HG02678 (cell line): ENCODE results near the gene SLC44A1.

Source experiments
- ATAC-seq: cut with Tn5 transposase; IDR thresholded peaks from one replicate; pipeline ENCODE4 v1.9.1; 2021; ENCODE audit warnings: mild to moderate bottlenecking, moderate library complexity; ENCODE audit not compliant: unreplicated experiment

The SLC44A1 gene

DNA sequence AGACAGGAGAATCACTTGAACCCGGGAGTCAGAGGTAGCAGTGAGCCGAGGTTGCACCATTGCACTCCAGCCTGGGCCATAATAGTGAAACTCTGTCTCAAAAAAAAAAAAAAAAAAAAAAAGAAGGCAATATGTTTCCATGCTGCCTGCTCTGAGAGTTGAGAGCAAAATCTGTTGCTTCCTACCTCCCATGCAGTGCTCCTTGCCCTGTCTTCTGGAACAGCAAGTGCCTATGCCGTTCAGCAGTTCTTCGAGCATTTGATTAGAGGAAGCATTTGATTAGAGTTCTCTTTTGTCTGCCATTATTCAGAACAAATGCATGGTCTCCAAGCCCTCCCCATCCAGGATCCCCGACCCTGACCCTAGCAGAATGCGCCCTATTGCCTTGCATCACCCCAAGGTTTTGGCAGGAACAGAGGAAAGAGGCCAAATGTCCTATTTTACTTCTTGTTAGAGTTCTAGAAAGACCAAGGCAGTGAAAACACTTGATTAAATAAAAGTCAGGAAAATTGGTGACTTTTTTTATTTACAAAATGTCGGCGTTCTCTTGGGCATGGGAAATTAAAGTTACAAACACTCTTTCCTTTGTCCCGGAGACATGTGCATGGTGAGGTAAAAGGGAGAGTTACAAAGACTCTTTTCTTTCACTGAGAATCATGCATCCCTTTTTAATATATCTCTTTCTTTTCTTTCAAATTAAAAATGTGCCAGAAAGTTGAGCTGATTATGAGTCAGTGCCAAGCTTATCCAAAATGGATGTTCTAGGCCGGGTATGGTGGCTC lies 175.6 kb downstream of the SLC44A1 start:
- no peak for ATAC-seq

DNA sequence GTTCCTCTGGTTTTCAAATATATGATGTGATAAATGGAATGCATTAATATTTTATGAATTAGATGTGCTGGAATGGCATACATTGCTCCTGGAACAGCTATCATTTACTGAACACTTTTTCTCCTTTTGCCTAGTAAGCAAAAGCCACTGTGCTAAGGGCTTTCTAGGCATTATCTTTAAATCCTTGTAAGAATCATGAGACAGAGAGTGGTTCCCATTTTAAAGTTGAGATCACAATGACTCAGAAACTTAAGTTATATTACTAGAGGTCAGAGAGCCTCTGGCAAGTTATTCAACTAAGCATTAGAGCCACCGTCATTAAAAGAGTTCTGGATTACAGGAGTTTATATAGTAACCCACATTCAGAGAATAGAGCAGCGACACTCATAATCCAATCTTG lies 176.7 kb downstream of the SLC44A1 start:
- ATAC-seq: no peak

DNA sequence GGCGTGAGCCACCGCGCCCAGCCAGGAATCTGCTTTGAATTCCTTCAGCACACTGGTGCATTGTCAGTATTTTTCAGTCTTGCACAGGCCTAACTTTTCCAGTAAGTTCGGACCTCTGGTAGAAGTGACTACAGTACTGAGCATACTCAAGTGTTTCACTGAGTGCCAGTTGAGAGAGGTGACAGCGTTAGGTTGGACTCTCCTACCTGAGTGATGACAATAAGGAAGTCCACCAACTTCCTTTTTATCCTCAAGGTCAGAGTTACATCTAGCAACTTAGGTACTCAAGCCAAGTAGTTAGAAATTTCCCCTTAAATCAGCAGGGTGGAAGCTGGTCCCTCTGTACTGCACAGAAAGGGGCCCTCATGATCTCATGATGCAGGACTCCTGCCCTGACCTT lies 177.4 kb downstream of the SLC44A1 start:
- ATAC-seq: no peak

DNA sequence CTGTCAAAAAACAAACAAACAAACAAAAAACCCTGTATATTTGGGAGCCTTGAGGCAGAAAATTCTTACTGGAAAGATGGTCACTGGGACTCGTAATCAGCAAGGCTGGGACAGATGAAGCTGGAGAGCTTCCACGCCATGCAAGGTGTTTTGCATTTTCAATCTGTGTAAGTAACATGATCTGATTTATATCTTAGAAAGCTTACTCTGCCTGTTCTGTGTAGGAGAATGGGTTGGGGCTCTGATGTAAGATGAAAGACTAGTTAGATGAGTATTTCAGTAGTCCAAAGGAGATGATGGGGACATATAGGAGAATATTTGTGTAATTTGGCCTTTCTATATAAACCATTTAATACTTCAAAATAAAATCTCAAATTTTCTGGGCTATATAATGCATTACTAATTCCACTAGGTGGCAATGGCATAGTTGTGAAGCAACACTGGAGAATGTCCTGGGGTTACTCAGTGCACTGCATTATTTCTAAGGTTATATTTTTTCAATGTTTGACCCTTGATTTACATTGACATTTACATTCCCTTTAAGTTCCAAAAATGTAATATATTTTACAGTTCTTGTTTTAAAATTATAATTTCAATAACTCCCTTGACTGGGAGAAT lies 181.5 kb downstream of the SLC44A1 start:
- no peak for ATAC-seq

DNA sequence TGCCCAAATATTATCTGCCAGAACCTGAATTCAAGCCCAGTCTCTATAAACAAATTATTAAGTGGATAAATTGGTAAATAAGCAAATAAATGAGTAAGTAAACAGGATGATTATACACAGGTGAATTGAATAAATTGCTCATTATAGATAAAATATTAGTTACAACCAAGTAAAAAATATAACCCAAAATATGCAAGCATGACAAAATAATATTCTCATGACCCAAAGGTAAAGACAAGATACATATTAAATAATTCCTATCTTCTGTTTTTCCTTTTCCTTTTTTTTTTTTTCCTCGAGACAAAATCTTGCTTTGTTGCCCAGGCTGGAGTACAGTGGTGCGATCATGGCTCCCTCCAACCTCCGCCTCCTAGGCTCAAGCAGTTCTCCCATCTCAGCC lies 182.2 kb downstream of the SLC44A1 start:
- ATAC-seq: no peak

DNA sequence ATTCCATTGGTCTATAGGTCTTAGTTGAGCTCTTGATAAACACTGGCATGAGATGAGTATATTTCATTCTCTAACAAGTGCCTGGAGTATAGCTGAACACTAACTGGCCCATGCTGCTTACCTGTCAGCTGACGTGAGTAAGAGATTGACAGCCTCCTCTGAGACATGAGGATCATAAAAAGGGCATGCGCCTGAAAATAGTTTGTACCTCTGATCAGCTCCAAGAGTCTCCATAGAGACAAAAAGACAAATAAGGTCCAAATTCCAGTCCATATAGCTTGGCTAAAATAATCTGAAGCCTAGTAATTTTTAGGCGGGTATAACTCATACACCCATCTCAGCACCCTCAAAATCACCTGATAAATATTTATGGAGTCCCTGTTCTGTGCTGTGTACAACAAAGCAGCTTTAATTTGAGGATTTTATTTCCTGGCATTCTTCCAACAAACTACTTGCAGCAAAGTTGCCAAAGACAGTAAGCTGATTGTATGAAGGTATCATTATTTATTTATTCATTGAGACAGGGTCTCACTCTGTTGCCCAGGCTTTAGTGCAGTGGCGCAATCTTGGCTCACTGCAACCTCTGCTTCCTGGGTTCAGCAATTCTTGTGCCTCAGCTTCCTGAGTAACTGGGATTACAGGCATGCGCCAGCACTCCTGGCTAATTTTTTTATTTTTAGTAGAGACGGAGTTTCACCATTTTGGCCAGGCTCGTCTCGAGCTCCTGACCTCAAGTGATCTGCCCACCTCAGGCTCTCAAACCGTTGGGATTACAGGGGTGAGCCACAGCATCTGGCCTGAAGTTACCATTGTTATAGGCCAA lies 187.2 kb downstream of the SLC44A1 start:
- ATAC-seq: no peak

DNA sequence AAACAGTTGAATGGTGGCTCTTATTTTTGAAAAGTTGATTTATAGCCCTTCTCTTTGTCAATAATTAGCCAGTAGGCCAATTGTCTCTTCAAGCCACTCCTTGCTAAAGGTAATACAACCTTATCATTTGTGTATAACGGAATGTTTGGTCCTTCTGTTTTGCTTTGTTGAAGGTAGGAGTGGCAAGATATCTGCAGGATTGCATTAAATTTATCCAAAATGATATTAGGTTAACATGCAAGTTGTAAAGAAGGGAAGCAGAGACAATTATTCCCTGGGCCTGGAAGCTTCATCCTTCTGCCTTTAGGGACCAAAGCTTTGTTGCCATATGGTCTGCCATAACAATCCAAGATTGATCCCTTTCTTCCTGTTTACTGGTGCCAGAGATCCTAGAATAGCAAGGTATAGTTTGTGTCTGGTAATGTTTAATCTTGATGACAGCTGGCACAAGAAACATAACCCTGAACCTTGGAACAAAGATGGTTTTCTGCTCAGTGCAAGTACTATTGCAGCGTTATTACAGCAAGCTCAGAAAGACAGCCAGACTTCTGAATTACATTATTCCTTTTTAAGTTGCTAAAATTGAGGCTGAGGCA lies 187.9 kb downstream of the SLC44A1 start:
- no peak for ATAC-seq

DNA sequence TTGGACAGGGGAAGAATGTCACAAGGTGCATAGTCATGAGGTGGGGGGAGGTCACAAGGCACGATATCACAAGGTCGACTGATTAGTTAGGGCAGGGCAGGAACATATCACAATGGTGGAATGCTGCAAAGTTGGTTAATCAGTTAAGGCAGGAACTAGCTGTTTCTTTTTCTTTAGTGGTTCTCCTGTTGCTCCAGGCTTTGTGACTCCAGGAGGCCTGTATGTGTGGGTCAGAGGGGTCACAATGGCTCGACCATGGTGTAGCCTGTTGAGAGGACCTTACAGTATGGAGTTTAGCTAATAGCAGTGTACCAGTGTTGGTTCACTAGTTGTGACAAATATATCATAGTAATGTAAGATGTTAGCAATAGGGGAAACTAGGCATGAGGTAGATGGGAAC lies 191.0 kb downstream of the SLC44A1 start:
- ATAC-seq: no peak

DNA sequence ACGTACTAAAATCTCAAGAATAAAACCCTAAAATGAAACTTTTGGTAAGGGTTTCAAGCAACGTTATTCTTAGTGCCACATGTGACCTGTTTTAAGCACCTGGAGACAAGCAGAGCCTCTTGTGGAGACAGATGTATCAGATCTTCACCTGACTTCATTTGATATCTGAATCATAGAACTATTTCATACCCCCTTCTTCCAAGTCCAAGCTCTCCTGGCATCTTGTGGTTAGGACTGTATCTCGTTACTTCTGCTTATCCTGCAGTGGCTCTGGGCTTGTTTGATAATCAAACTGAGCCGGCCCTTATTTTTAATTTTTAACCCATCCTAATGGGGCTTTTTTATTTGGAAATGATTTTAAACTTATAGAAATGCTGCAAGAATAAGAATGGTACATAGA lies 192.3 kb downstream of the SLC44A1 start:
- no peak for ATAC-seq

DNA sequence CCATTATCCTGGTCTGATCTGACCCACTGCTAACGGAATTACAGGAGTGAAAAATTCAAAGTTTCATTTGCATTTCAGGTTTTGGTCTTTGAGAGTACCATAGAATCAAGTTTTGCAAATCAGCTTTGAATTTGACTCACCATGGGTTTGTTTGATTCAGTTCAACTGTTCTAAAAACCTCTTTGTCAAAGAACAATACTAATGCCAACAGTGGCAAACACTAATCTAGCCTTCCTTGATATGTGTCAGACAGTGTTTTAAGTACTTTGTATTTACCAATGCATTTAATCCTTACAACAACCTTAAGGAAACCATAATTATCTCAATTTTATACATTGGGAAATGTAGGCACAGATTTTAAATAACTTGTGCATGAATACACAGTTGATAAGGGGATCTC lies 193.3 kb downstream of the SLC44A1 start:
- no peak for ATAC-seq

DNA sequence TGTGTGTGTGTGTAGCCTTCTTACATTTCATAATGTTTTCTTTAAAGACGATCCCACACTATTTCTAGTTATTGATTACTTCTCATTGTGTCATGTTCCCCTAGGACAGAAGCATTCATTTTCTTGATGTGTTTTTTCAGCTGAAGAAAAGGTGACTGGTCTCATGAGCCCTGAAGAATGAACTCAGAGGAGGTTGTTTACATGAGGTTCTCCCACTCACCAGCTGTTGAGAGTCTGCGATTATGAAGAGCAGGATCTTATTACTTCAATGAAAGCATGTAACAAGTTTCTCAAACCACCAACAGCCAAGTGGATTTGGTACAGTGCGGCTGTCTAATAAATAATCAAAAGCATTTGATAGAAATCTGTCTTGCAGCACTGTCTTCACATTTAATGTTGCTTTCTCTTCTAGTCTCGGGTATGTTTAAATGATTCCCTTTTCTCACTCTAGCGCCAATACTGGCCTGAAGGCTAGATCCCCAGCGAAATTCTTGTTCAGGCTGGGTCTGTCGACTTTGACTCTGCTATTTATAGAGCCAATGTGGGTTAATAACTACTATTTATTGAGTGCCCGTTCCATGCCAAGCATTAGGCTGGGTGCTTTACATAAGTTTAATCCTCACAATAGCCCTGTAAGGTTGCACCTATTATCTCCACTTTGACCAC lies 193.8 kb downstream of the SLC44A1 start:
- ATAC-seq: no peak

DNA sequence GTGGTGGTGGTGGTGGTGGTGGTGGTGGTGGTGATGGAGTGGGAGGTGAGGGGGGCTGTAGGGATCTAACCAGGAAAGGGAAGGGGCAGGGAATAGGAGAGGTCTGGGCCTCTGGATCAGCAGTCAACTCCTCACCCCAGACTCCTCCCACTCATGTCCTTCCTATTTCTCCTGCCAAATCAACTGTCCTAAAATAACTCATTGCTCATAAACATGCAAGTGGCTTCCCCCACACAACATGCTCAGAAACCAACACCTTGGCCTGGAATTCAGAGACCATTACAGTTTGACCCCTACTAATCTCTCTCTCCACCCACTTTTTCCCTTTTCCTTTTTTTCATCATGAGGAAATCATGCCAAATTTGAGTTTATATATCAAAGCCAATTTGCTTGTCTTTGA lies 195.0 kb downstream of the SLC44A1 start:
- ATAC-seq: no peak

DNA sequence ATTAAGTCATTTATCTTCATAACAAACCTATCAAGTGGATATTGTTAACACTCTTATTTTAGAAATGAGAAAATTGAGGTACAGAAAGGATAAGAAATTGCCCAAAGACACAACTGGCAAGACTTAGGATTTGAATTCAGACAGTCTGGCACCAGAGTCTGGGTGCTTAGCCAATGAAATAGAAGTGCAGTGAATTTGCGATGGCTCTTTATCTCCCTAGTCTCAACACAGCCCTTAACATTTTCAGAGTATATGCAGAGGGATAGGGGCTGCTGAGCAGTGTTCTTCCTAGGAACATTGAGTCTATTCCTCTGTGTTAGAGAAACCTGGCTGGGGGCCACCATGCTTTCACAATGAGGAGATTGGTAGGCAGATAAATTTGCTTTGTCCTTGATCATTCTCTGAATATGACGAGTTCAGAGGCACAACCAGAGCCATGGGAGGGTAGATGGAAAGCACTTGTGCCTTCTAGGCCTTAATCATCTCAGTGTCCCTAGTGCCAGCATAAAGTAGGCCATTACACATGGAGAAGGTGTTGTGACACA lies 197.2 kb downstream of the SLC44A1 start:
- ATAC-seq: no peak

DNA sequence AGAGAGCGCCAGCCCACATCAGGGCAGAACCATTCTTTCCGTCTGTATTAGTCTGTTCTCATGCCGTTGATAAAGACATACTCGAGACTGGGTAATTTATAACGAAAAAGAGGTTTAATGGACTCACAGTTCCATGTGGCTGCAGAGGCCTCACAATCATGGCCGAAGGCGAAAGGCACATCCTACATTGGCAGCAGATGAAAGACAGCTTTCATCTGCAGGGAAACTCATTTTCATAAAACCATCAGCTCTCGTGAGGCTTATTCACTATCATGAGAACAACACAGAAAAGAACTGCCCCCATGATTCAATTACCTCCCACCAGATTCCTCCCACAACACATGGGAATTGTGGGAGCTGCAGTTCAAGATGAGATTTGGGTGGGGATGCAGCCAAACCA lies 198.7 kb downstream of the SLC44A1 start:
- no peak for ATAC-seq

DNA sequence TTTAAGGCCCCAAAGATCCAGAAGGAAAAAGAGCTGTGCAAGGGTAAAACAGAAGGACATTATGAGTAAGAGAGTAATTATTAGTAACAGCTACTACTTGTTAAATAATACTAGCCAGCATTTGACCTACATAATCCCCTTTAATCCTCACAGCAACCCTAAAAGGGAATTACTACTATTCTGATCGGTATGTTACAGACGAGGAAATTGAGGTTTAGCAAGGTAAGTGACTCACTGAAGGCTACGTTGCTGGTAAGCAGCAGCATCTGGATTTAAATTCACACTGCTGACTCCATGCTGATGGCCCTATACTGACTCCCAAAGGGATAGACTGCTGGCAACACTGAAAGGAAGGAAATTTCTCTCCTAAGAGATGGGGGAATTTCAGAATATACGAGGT lies 199.7 kb downstream of the SLC44A1 start:
- ATAC-seq: no peak

DNA sequence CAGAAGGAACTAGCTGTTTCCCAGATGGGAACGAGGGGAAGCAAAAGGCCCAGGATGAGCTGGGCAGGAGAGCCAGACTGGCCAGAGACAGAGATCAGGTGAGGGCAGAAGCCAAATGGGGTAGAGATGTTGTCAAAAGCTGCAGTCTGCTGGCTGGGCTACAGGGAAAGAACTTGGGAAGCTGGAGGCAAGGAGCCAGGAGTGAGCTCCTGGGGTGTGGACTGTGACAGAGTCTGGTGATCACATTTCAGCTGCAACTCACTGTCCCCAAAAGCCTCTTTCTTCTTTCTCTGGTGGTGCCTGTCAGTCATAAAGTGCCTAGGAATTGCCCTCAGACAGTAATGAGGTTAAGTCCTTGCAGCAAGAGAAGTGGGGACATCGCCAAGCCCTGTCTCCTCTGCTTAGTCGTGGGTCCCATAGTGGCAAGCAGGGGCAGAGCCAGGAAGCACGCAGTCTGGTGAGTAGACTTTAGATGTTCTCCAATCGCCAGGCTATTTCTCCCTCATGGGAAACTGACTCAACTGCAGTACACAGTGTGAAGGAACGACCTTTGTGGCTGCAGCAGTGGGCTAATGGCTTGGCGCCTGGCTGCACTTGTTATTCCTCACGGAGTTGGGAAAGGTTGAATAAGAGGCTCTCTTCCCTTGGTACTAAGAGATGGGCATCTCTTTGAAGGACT lies 200.9 kb downstream of the SLC44A1 start:
- ATAC-seq: no peak

DNA sequence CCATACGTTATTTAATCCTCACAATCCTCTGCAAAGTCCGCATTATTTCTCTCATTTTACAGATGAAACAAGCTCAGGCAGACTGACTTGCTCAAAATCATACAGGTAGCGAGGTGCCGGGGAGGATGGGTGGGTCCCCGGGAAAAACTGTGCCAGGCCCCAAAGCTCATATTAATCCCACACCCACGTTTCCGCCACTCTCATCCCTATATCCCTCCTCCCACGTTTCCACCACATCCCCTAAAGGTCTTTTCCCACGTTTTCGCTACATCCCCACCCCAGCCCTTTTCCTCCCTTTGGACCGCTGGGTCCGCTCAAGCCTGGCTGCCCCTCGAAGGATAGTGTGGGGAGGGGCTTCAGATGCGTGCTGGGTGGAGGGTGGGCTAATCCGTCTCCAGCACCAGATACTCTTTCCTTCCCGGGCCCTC lies 202.9 kb downstream of the SLC44A1 start:
- no peak for ATAC-seq

DNA sequence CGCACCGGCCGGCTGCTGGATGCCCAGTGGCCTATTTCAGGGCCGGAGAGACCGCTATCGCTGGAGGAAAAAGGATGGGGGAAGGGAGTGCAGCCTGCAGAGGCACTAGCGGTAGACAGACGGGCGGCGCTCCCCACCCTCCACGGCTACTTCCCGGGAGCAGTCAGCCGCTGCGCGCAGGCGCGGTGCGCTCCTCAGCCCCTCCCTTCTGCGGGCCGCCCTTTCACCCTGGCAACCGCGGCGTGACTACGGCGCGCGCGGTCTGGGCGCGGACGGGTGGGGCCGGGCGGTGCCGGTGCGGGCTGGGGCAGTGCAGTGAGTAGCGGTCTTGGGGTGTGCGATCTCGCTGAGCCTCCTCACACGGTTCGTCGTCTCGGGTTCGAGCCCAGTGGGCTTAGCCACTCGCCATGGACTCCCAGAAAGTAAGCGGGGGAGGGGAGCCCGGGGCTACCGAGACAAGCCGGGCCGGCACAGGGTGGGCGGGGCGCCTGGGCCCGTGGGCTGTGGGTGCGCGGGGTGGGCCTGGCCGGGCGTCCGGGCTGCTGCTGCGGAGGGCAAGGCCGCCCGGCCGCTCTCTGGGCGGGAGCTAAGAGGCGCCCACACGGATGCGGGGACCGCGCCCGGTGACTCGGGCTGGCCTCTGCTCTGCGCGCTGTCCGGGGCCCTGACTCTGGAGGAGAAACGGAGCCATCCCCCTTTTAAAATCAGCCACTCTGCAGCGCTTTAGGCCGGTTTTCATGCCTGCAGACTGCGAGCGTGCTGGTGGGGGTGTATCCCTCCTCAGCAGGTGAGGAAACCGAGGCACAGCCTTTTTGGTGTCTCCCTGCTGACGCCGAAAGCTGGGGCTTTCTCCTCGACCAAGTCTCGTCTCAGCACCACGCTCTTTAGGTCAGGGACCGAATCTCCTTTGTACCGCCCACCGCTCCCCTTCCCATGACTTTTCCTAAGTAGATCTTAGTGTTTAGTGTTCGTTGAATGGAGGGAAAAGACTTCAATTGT lies 203.7 kb downstream of the SLC44A1 start, which contains the start of gene FSD1L:
TSS of gene FSD1L (plus strand) at position 221 of the 999 bp plus-strand sequence. CDS start at position 408, 187 bp downstream.
- ATAC-seq: peak; percentile 95

DNA sequence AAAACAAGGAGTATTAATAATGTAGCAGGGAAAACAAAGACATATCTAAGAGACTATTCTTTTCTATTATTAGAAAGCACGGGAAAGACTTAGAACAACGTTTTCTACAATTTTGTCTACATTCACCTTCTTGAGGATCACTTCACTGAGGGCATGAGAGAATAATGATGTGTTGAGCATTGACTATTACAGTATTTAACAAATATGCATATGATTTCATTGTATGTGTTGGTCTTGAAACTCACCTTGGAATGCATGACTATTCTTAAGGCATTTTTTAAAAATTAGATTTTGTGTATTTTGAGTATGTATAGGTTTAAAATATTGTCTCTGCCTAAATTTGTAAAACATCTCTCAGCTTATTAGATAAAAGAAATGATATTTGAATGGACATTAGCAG lies 204.6 kb downstream of the SLC44A1 start:
- ATAC-seq: no peak
